ENCODE results near the gene POU6F2. TPM values are rescaled to one million over a fixed set of nuclear protein-coding genes. Genes with fewer than 3 reads are reported as not detected.

Gene POU6F2
- total RNA-seq, 1 donor from 2014 or later, result 0.24 TPM

DNA sequence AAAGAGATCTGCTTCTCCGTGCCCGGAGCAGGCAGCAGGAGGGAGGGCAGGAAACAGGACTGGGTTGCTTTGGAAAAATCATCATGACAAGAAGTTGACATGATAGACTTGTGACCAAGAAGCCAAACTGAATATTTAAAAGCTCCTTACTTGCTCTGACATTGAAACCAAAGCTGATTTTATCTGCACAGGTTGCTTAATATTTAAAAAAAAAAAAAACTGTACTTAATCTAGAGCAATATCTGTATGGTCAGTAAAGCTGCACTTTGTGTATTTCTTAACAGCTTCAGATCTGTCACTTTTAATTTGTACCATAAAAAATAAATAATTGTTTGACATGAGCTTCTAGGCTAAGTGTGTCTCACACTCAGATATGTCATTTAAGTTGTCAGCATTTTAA lies 490.6 kb downstream of the POU6F2 start:
- ChIA-PET CTCF (interaction anchor here (1.3 to 4.5 kb wide), 2 partner anchors 14 to 1013 kb away, joined by 4 to 18 read pairs; no protein-coding TSS in a partner anchor), POLR2A (no interaction called here)
- no peak for ATAC-seq (ENCODE audit: low read depth)
- DNase-seq, result no peak
- H3K9me3 Mint-ChIP-seq, result no peaks in the 10 kb centered on the region
- intact Hi-C loops (cut with micrococcal nuclease), result no loop called here
- peaks cover 4% of the 10 kb centered on the region for H3K4me1 Mint-ChIP-seq
- H3K36me3 Mint-ChIP-seq (ENCODE audit: low read depth), result no peaks in the 10 kb centered on the region
- H3K4me3 Mint-ChIP-seq, result no peak overlapping the region
- no peak overlapping the region for H3K27ac Mint-ChIP-seq
- H3K27me3 Mint-ChIP-seq, result peaks cover 8% of the 10 kb centered on the region
- TF ChIP-seq, protein P1, sequence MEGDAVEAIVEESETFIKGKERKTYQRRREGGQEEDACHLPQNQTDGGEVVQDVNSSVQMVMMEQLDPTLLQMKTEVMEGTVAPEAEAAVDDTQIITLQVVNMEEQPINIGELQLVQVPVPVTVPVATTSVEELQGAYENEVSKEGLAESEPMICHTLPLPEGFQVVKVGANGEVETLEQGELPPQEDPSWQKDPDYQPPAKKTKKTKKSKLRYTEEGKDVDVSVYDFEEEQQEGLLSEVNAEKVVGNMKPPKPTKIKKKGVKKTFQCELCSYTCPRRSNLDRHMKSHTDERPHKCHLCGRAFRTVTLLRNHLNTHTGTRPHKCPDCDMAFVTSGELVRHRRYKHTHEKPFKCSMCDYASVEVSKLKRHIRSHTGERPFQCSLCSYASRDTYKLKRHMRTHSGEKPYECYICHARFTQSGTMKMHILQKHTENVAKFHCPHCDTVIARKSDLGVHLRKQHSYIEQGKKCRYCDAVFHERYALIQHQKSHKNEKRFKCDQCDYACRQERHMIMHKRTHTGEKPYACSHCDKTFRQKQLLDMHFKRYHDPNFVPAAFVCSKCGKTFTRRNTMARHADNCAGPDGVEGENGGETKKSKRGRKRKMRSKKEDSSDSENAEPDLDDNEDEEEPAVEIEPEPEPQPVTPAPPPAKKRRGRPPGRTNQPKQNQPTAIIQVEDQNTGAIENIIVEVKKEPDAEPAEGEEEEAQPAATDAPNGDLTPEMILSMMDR (IDR thresholded peaks at IDR 0.05), result no peak

DNA sequence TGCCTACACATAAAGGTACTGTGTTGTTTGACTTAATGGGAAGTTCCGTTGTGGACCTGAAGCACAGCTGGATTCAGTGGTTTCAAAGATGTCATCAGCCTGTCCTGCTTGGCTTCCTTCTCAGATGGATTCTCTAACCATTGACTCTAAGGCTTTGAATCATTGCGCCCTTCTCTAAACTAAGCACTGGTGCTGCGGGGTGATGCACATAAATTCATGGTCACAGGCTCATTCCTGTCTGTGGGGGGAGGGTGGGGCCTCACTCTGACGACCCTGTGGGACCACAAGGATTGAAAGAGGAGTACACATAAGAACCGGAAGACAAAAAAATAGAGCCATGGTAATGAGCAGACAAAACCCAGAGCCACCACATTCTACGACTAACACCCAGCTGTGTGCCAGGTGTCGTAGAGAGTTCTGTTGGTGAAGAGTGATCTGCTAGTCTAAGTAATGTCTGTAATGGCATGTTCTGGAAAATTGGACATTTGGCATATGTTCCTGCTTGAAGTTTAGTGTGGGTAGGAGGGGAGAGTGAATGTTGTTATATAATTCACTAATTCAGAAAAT lies 491.2 kb downstream of the POU6F2 start:
- POLR2A ChIA-PET, result no interaction called here
- Mint-ChIP-seq H3K9me3 (no peaks in the 10 kb centered on the region), H3K4me1 (peaks cover 4% of the 10 kb centered on the region), H3K4me3 (no peak overlapping the region), H3K27ac (no peak overlapping the region), H3K36me3 (ENCODE audit: low read depth) (no peaks in the 10 kb centered on the region), H3K27me3 (peaks cover 6% of the 10 kb centered on the region)
- CTCF ChIA-PET, result interaction anchor here (1.3 to 4.5 kb wide), 2 partner anchors 15 to 1014 kb away, joined by 4 to 18 read pairs; no protein-coding TSS in a partner anchor
- no peak for DNase-seq
- intact Hi-C loops (cut with micrococcal nuclease), result no loop called here
- no peak for ATAC-seq (ENCODE audit: low read depth)
- TF ChIP-seq, protein P1 (IDR thresholded peaks at IDR 0.05), result no peak

DNA sequence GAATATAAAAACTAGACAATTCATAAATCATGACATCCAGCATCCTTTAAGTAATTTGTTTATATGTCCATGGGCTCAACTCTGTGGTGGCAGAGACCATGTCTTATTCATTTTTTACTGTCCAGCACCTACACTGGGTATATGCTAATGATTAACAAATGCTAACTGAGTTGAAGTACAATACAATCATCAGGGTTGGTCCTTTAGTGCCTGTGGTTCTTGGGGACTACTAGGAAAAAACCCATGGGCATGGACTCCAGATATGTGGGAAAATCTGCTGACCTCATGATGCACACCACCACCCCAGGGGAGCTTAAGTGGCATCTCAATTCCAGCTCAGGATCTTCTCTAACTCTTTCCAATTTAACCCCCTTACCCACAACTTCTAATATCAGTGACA lies 503.2 kb downstream of the POU6F2 start:
- H3K4me3 Mint-ChIP-seq, result no peak overlapping the region
- no peak overlapping the region for H3K27ac Mint-ChIP-seq
- H3K9me3 Mint-ChIP-seq, result peaks cover 5% of the 10 kb centered on the region
- H3K36me3 Mint-ChIP-seq (ENCODE audit: low read depth), result no peaks in the 10 kb centered on the region
- CTCF ChIA-PET, result no interaction called here
- TF ChIP-seq, protein P1 (IDR thresholded peaks at IDR 0.05), result no peak
- intact Hi-C loops (cut with micrococcal nuclease), result no loop called here
- DNase-seq (no peak), ATAC-seq (ENCODE audit: low read depth) (no peak)
- no peaks in the 10 kb centered on the region for H3K4me1 Mint-ChIP-seq
- peaks cover 3% of the 10 kb centered on the region for H3K27me3 Mint-ChIP-seq
- POLR2A ChIA-PET, result no interaction called here

DNA sequence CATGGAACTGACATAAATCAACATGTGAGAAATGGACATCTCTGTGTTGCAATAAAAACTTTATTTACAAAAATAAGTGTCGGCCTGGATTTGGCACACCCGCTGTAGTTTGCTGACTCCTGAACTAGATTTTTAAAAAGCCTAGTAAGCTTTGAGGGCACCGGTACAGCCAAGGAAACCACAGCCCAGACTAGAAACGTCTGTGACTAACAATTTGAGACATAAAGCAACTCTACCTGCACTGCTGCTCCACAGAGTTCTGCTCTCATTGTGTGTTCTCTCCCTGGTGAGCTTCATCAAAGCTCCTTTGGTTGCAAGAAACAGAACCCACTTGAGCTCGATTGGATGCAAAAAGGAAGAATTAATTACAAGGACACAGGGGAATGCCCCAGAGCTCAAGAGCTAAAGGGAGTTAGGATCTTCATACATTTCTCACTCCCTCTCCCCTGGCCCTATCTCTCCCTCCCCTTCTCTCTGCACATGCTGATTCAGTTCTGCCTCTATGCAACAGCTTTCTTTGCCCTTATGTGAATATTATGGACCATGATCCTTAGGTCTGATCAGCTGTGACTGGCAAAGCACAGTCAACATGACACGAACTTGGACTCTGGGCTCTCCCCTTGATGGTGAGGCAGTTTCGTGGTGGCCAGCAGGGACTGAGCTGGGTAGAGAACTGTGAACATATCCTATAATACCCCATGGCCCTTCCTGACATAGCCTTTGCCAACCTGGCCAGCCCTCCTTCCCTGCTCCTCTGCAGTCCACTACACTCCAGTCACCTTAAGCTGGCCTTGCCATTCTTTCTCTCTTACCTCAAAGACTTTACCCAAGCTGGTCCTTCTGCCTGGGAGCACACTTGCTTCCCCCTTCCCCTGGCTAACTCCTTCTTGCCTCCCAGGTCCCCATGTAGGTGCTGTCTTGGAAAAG lies 511.0 kb downstream of the POU6F2 start:
- DNase-seq, result no peak
- no peaks in the 10 kb centered on the region for H3K9me3 Mint-ChIP-seq
- H3K27me3 Mint-ChIP-seq, result peaks cover 28% of the 10 kb centered on the region
- H3K4me3 Mint-ChIP-seq, result no peak overlapping the region
- ChIA-PET CTCF (no interaction called here), POLR2A (no interaction called here)
- no peak overlapping the region for H3K27ac Mint-ChIP-seq
- no peaks in the 10 kb centered on the region for H3K36me3 Mint-ChIP-seq (ENCODE audit: low read depth)
- TF ChIP-seq, protein P1 (IDR thresholded peaks at IDR 0.05), result no peak
- intact Hi-C loops (cut with micrococcal nuclease), result no loop called here
- no peaks in the 10 kb centered on the region for H3K4me1 Mint-ChIP-seq
- no peak for ATAC-seq (ENCODE audit: low read depth)

DNA sequence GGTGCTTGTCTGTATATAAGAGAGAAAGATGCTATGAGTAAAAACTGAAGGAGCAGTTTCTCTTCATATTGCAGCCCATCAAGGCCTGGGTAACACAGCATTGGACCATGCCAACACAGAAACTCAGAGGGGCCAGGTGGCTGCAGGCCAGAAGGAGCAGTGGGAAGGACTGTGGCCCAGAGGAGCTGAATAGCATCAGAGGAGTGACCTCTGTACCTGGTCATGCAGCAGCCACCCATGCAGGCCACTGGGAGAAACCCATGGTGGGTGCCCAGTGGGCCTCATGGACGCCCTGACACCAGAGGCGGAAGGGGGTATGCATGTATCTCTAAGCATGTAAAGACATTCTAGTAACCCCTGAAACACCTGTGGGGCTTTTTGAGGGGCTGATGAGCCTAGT lies 512.6 kb downstream of the POU6F2 start:
- POLR2A ChIA-PET, result no interaction called here
- CTCF ChIA-PET, result interaction anchor here (1.4 kb wide), 1 partner anchor 28 kb away, joined by 3 read pairs; no protein-coding TSS in a partner anchor
- DNase-seq, result no peak
- Mint-ChIP-seq H3K36me3 (ENCODE audit: low read depth) (no peaks in the 10 kb centered on the region), H3K4me3 (no peak overlapping the region), H3K27ac (no peak overlapping the region), H3K9me3 (no peaks in the 10 kb centered on the region), H3K27me3 (peaks cover 27% of the 10 kb centered on the region), H3K4me1 (no peaks in the 10 kb centered on the region)
- intact Hi-C loops (cut with micrococcal nuclease), result no loop called here
- TF ChIP-seq, protein P1 (IDR thresholded peaks at IDR 0.05), result no peak
- no peak for ATAC-seq (ENCODE audit: low read depth)
